HepG2 (cell line): ENCODE measurements around the gene GNMT. TPM values are rescaled to one million over a fixed set of nuclear protein-coding genes. Genes with fewer than 3 reads are reported as not detected.

Experiments used
- BCL6 ChIP-seq: IDR thresholded peaks from 2 replicates; pipeline ENCODE4 v1.6.1; 2016; ENCODE audit warnings: missing genetic modification reagents, missing compliant biosample characterization
- BORCS8-MEF2B ChIP-seq: sonication (generic); formaldehyde crosslinking; IDR thresholded peaks from 2 replicates; pipeline ENCODE4 v1.8.0; 2022; ENCODE audit warnings: mild to moderate bottlenecking, missing genetic modification reagents
- CHD2 ChIP-seq: IDR thresholded peaks from 2 replicates; pipeline ENCODE4 v1.6.1; 2011; ENCODE audit warnings: low read depth, low read length, improper control_type of control experiment
- CTCF ChIP-seq: sonication (generic); formaldehyde crosslinking; IDR thresholded peaks from 2 replicates; pipeline ENCODE4 v1.5.0; 2020; ENCODE audit warnings: mild to moderate bottlenecking, missing genetic modification reagents, moderate library complexity
- IKZF4 ChIP-seq: sonication (generic); formaldehyde crosslinking; IDR thresholded peaks from 2 replicates; pipeline ENCODE4 v1.5.1; 2020; ENCODE audit warnings: borderline replicate concordance, mild to moderate bottlenecking, low read depth, missing genetic modification reagents; ENCODE audit errors: not compliant biosample characterization
- JDP2 ChIP-seq: sonication (generic); formaldehyde crosslinking; IDR thresholded peaks from 2 replicates; pipeline ENCODE4 v1.8.1; 2022; ENCODE audit warnings: missing genetic modification reagents, borderline replicate concordance
- MIXL1 ChIP-seq: IDR thresholded peaks from 2 replicates; pipeline ENCODE4 v1.6.1; 2016
- MYNN ChIP-seq: sonication (generic); formaldehyde crosslinking; IDR thresholded peaks from 2 replicates; pipeline ENCODE4 v1.4.0; 2020; ENCODE audit warnings: mild to moderate bottlenecking, low read depth, missing genetic modification reagents
- NFE2 ChIP-seq: sonication (generic); formaldehyde crosslinking; IDR thresholded peaks from 2 replicates; pipeline ENCODE4 v1.4.0; 2020; ENCODE audit warnings: missing genetic modification reagents
- PHF21A ChIP-seq: sonication (generic); formaldehyde crosslinking; IDR thresholded peaks from 2 replicates; pipeline ENCODE4 v1.5.0; 2020; ENCODE audit warnings: mild to moderate bottlenecking, missing genetic modification reagents
- PHF8 ChIP-seq: sonication (generic); formaldehyde crosslinking; IDR thresholded peaks from 2 replicates; pipeline ENCODE4 v1.5.0; 2020; ENCODE audit warnings: missing genetic modification reagents
- PRDM10 ChIP-seq: sonication (generic); formaldehyde crosslinking; IDR thresholded peaks from 2 replicates; pipeline ENCODE4 v1.4.0; 2020; ENCODE audit warnings: low read depth, missing genetic modification reagents
- RARA ChIP-seq: IDR thresholded peaks from 2 replicates; pipeline ENCODE4 v1.6.1; 2016; ENCODE audit warnings: missing genetic modification reagents, missing compliant biosample characterization
- SIN3A ChIP-seq: IDR thresholded peaks from 2 replicates; pipeline ENCODE4 v1.6.1; 2011; ENCODE audit warnings: low read depth, mild to moderate bottlenecking, control low read depth, low read length, borderline replicate concordance
- ZFP36L1 ChIP-seq: sonication (generic); formaldehyde crosslinking; IDR thresholded peaks from 2 replicates; pipeline ENCODE4 v1.8.0; 2022; ENCODE audit warnings: mild to moderate bottlenecking, missing genetic modification reagents, moderate library complexity
- ZFP41 ChIP-seq: sonication (generic); formaldehyde crosslinking; IDR thresholded peaks from 2 replicates; pipeline ENCODE4 v1.4.0; 2020; ENCODE audit warnings: mild to moderate bottlenecking, missing genetic modification reagents, borderline replicate concordance
- ZNF18 ChIP-seq: sonication (generic); formaldehyde crosslinking; IDR thresholded peaks from 2 replicates; pipeline ENCODE4 v1.8.0; 2022; ENCODE audit warnings: mild to moderate bottlenecking, missing genetic modification reagents; ENCODE audit not compliant: insufficient replicate concordance
- ZNF577 ChIP-seq: sonication (generic); formaldehyde crosslinking; IDR thresholded peaks from 2 replicates; pipeline ENCODE4 v1.4.0; 2020; ENCODE audit warnings: mild to moderate bottlenecking, low read depth, missing genetic modification reagents, borderline replicate concordance
- ZNF710 ChIP-seq: sonication (generic); formaldehyde crosslinking; IDR thresholded peaks from 2 replicates; pipeline ENCODE4 v1.5.0; 2020; ENCODE audit warnings: mild to moderate bottlenecking, missing genetic modification reagents, borderline replicate concordance
- ZNF878 ChIP-seq: sonication (generic); formaldehyde crosslinking; IDR thresholded peaks from 2 replicates; pipeline ENCODE4 v1.8.1; 2023; ENCODE audit warnings: mild to moderate bottlenecking, missing genetic modification reagents, moderate library complexity
- polyA plus RNA-seq, 8 experiments: library from polyadenylated mRNA; depleted of rRNA in 3 of 8; stranded (reverse) in 7 of 8; unstranded in 1 of 8; fragments of >200 nt; fragmentation: Illumina TruSeq in 4 of 8; extraction: Trizol in 4 of 8; gene quantifications; 2 replicates each; pipeline versions ENCODE4 v1.2.1 to v1.2.3, GENCODE V29; 2011 to 2016; ENCODE audit warnings: low read depth in 4 of 8, missing spikeins in 1 of 8, mixed read lengths in 1 of 8; ENCODE audit not compliant: insufficient read depth in 1 of 8
- total RNA-seq, 5 experiments: library from RNA; depleted of rRNA; stranded (reverse); fragments of >200 nt; fragmentation: Illumina TruSeq; extraction: Trizol; gene quantifications; 2 replicates each; pipeline ENCODE4 v1.2.3, GENCODE V29; 2016; ENCODE audit warnings: low read depth in 1 of 5

Gene GNMT
- total and polyA plus RNA-seq, 2 of the 13 experiments (the other 11 are each of a cell fraction or from before 2014, with no cell fraction given): 2.8 to 7.0 TPM

- peak; percentile 57; the same call in 1 of the 2 replicates for TF ChIP-seq PRDM10
- peak; percentile 97; the same call in 1 of the 2 replicates for TF ChIP-seq ZFP41 (CRISPR knock-in tag)
- TF ChIP-seq CTCF: peak; percentile 46
- TF ChIP-seq CHD2: peak; percentile 49; the same call in 1 of the 2 replicates
- peak; percentile 98 for TF ChIP-seq IKZF4 (CRISPR knock-in tag)
- peak; percentile 100 for TF ChIP-seq ZFP36L1 (CRISPR knock-in tag)
- TF ChIP-seq BORCS8-MEF2B (CRISPR knock-in tag): peak; percentile 100
- TF ChIP-seq SIN3A: peak; percentile 96
- peak; percentile 60; the same call in 1 of the 2 replicates for TF ChIP-seq ZNF577 (CRISPR knock-in tag)
- no peak for TF ChIP-seq NFE2 (CRISPR knock-in tag)
- TF ChIP-seq ZNF710 (CRISPR knock-in tag): peak; percentile 83; the same call in 1 of the 2 replicates
- peak; percentile 100 for TF ChIP-seq ZNF878 (CRISPR knock-in tag)
- TF ChIP-seq JDP2 (CRISPR knock-in tag): peak; percentile 95
- TF ChIP-seq PHF8 (CRISPR knock-in tag): peak; percentile 98
- TF ChIP-seq RARA (CRISPR knock-in tag): peak; percentile 44
- TF ChIP-seq MYNN (CRISPR knock-in tag): peak; percentile 91
- peak; percentile 76 for TF ChIP-seq MIXL1 (CRISPR knock-in tag)
- TF ChIP-seq BCL6 (CRISPR knock-in tag): peak; percentile 43
- TF ChIP-seq ZNF18 (CRISPR knock-in tag): peak; percentile 97
- peak; percentile 99 for TF ChIP-seq PHF21A (CRISPR knock-in tag)
These were observed 31.4 kb upstream of the GNMT start, which contains the start of gene CNPY3 (continued) for GRCh38 chr6:42928986-42929820.
